Epithelial cell of esophagus (primary cell): ENCODE results near the gene ZNF541.
A peak's percentile ranks its signal among the peaks of the same experiment; 100 is the strongest.
"Not testable (repeated sequence)": the region's sequence is repeated elsewhere in the genome, so short reads cannot be mapped to it uniquely, and the experiment has no call there.

ENCODE experiments used
- DNase-seq: peaks from one replicate; pipeline ENCODE4 v3.0.0; 2010; ENCODE audit warnings: low read depth
- H3K4me3 ChIP-seq: 2 replicates; pipeline ENCODE4 v1.5.1; 2011; ENCODE audit warnings: mild to moderate bottlenecking, low read length, control low read depth
- TF ChIP-seq, protein P1 (sequence below): IDR thresholded peaks from 2 replicates; pipeline ENCODE4 v1.5.1; 2011; ENCODE audit warnings: low read depth, mild to moderate bottlenecking, low read length, control low read depth, inconsistent platforms; ENCODE audit not compliant: insufficient read depth; ENCODE audit errors: missing control alignments

The ZNF541 gene

GRCh38 chr19:47595944-47596343 is 23.0 kb upstream of the ZNF541 start:
- DNase-seq: no peak
- H3K4me3 ChIP-seq: no peak overlapping the region
- TF ChIP-seq, protein P1, sequence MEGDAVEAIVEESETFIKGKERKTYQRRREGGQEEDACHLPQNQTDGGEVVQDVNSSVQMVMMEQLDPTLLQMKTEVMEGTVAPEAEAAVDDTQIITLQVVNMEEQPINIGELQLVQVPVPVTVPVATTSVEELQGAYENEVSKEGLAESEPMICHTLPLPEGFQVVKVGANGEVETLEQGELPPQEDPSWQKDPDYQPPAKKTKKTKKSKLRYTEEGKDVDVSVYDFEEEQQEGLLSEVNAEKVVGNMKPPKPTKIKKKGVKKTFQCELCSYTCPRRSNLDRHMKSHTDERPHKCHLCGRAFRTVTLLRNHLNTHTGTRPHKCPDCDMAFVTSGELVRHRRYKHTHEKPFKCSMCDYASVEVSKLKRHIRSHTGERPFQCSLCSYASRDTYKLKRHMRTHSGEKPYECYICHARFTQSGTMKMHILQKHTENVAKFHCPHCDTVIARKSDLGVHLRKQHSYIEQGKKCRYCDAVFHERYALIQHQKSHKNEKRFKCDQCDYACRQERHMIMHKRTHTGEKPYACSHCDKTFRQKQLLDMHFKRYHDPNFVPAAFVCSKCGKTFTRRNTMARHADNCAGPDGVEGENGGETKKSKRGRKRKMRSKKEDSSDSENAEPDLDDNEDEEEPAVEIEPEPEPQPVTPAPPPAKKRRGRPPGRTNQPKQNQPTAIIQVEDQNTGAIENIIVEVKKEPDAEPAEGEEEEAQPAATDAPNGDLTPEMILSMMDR: no peak

- no peak overlapping the region for H3K4me3 ChIP-seq
- TF ChIP-seq, protein P1: no peak
- DNase-seq: no peak
These were observed 20.9 kb upstream of the ZNF541 start for GRCh38 chr19:47593860-47594259.

GRCh38 chr19:47589824-47590223 is 16.9 kb upstream of the ZNF541 start:
- no peak for DNase-seq
- TF ChIP-seq, protein P1: no peak
- H3K4me3 ChIP-seq: no peak overlapping the region

- TF ChIP-seq, protein P1: no peak
- DNase-seq: peak; percentile 58
- H3K4me3 ChIP-seq: no peak overlapping the region
These were observed 14.3 kb upstream of the ZNF541 start for GRCh38 chr19:47587295-47587694.

- peak; percentile 90 for DNase-seq
- not testable (repeated sequence) for H3K4me3 ChIP-seq
These were observed 10.2 kb upstream of the ZNF541 start for GRCh38 chr19:47583161-47583560.

DNA sequence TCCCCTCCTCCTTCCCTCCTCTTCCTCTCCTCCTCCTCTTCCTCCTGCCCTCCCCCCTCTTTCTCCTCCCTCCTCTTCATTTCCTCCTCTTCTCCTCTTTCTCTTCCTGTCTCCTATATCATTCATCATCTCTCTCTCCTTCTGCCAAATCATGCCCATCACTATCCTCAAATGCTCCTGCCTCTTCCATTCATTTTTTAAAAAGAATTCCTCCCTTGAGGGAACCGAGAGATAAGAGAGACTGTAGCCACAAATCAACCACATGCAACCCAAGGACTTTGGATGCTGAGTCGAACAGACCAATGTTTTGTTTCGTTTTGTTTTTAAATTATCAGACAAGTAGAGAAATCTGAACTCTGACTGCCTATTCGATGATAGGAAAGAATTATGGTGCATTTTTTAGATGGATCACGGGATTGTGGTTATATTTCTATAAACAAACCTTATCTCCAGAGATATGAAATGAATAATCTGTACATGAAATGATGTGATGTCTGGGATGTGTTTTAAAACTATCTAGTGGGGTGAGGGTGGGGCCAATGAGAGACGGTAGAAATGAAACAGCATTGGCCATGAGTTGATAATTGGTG is 9.5 kb upstream of the ZNF541 start:
- TF ChIP-seq, protein P1: no peak
- no peak overlapping the region for H3K4me3 ChIP-seq
- DNase-seq: no peak

- H3K4me3 ChIP-seq: no peak overlapping the region
- DNase-seq: peak; percentile 91
- TF ChIP-seq, protein P1: no peak
These were observed 8.8 kb upstream of the ZNF541 start for GRCh38 chr19:47581605-47582319.
